ENCODE data around the gene TST. TPM values are rescaled to one million over a fixed set of nuclear protein-coding genes. Genes with fewer than 3 reads are reported as not detected.

Gene TST
- total and polyA plus RNA-seq, 2 donors (not counting 1 experiment from before 2014, with no cell fraction given): 12.7 to 21.6 TPM

DNA sequence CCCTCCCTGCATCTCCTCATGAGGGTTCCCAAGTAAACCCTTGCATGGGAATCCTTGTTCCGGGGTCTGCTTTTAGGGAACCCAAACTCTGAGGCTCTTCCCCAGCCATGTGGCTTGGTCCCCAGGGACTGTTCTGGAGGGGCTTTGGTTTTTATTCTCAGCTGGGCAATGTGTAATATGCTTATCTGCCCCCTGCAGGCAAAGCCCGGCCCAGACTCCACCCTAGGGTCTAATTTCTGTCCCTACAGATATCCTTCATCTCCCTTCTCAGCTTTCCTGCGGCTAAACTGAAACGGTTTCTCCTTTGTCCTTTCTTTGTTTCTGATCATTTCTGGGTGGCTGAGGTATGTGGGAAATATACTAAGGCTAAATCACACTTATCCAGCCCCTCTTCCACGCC, 37.1 kb downstream of the TST start:
- no peaks in the 10 kb centered on the region for H3K27me3 ChIP-seq (ENCODE audit: control insufficient read depth, insufficient read depth, low read length)
- no peak overlapping the region for H2AFZ ChIP-seq (ENCODE audit: low read length)
- no peak overlapping the region for H3K4me3 ChIP-seq (replicated peaks in 1 of 4; ENCODE audit: control extremely low read depth in 1 of 4, insufficient read depth in 1 of 4, low read depth in 3 of 4, low read length in 4 of 4)
- H4K20me1 ChIP-seq (ENCODE audit: control insufficient read depth, extremely low read depth, insufficient read depth, low read length): no peaks in the 10 kb centered on the region
- H3K27ac ChIP-seq (ENCODE audit: insufficient read depth, low read length): no peak overlapping the region
- H3K4me2 ChIP-seq (ENCODE audit: extremely low read depth, insufficient read depth, low read length): no peak overlapping the region
- no peaks in the 10 kb centered on the region for H3K36me3 ChIP-seq (ENCODE audit: control insufficient read depth, insufficient read depth, low read length)
- DNase-seq (ENCODE audit: low read depth in 2 of 2): no peak
- H3K79me2 ChIP-seq (ENCODE audit: control insufficient read depth, insufficient read depth, low read length): no peaks in the 10 kb centered on the region
- TF ChIP-seq EZH2 (IDR thresholded peaks at IDR 0.05; ENCODE audit: low read length, missing control alignments): no peak
- TF ChIP-seq, protein P1, sequence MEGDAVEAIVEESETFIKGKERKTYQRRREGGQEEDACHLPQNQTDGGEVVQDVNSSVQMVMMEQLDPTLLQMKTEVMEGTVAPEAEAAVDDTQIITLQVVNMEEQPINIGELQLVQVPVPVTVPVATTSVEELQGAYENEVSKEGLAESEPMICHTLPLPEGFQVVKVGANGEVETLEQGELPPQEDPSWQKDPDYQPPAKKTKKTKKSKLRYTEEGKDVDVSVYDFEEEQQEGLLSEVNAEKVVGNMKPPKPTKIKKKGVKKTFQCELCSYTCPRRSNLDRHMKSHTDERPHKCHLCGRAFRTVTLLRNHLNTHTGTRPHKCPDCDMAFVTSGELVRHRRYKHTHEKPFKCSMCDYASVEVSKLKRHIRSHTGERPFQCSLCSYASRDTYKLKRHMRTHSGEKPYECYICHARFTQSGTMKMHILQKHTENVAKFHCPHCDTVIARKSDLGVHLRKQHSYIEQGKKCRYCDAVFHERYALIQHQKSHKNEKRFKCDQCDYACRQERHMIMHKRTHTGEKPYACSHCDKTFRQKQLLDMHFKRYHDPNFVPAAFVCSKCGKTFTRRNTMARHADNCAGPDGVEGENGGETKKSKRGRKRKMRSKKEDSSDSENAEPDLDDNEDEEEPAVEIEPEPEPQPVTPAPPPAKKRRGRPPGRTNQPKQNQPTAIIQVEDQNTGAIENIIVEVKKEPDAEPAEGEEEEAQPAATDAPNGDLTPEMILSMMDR (conservative IDR thresholded peaks at IDR 0.05 in 1 of 2, IDR thresholded peaks at IDR 0.05 in 1 of 2; ENCODE audit: low read depth in 1 of 2, low read length in 2 of 2): no peak
- no peaks in the 10 kb centered on the region for H3K9me3 ChIP-seq (ENCODE audit: control insufficient read depth, insufficient read depth, low read depth, low read length)
- H3K4me1 ChIP-seq (ENCODE audit: control insufficient read depth, extremely low read depth, insufficient read depth, low read length): no peaks in the 10 kb centered on the region
- no peak overlapping the region for H3K9ac ChIP-seq (ENCODE audit: insufficient read depth, low read length)

DNA sequence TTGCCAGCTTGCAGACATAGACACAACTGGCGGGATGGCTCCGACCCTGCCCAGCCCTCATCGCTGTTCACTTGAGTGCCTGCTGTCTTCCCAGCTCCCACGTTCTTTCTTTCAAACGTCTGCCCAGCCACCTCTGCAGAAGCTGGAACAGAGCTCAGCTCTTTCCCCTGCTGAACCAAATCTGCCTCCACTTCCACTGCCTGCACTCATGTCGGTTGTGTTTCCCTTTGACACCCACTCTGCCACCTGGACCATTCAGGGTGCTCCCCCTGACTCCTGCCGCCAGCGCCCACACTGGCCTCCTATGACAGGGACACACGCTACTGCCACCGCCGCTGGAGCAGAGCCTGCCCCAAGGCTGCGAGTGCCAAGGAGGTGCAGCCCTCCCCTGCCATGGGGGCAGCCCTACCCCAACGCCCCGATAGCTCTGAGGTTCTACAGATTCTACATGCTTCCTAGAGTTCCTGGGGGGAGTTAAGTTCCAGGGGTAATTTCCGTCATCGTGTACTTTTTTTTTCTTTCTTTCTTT, 37.9 kb downstream of the TST start:
- H3K4me3 ChIP-seq (replicated peaks in 1 of 4; ENCODE audit: control extremely low read depth in 1 of 4, insufficient read depth in 1 of 4, low read depth in 3 of 4, low read length in 4 of 4): no peak overlapping the region
- no peaks in the 10 kb centered on the region for H3K79me2 ChIP-seq (ENCODE audit: control insufficient read depth, insufficient read depth, low read length)
- H4K20me1 ChIP-seq (ENCODE audit: control insufficient read depth, extremely low read depth, insufficient read depth, low read length): no peaks in the 10 kb centered on the region
- H3K9me3 ChIP-seq (ENCODE audit: control insufficient read depth, insufficient read depth, low read depth, low read length): no peaks in the 10 kb centered on the region
- no peak overlapping the region for H3K4me2 ChIP-seq (ENCODE audit: extremely low read depth, insufficient read depth, low read length)
- TF ChIP-seq EZH2 (IDR thresholded peaks at IDR 0.05; ENCODE audit: low read length, missing control alignments): no peak
- TF ChIP-seq, protein P1 (conservative IDR thresholded peaks at IDR 0.05 in 1 of 2, IDR thresholded peaks at IDR 0.05 in 1 of 2; ENCODE audit: low read depth in 1 of 2, low read length in 2 of 2): no peak
- H3K4me1 ChIP-seq (ENCODE audit: control insufficient read depth, extremely low read depth, insufficient read depth, low read length): no peaks in the 10 kb centered on the region
- H3K27me3 ChIP-seq (ENCODE audit: control insufficient read depth, insufficient read depth, low read length): no peaks in the 10 kb centered on the region
- H3K27ac ChIP-seq (ENCODE audit: insufficient read depth, low read length): no peak overlapping the region
- no peak for DNase-seq (ENCODE audit: low read depth in 2 of 2)
- no peak overlapping the region for H3K9ac ChIP-seq (ENCODE audit: insufficient read depth, low read length)
- H3K36me3 ChIP-seq (ENCODE audit: control insufficient read depth, insufficient read depth, low read length): no peaks in the 10 kb centered on the region
- H2AFZ ChIP-seq (ENCODE audit: low read length): no peak overlapping the region

DNA sequence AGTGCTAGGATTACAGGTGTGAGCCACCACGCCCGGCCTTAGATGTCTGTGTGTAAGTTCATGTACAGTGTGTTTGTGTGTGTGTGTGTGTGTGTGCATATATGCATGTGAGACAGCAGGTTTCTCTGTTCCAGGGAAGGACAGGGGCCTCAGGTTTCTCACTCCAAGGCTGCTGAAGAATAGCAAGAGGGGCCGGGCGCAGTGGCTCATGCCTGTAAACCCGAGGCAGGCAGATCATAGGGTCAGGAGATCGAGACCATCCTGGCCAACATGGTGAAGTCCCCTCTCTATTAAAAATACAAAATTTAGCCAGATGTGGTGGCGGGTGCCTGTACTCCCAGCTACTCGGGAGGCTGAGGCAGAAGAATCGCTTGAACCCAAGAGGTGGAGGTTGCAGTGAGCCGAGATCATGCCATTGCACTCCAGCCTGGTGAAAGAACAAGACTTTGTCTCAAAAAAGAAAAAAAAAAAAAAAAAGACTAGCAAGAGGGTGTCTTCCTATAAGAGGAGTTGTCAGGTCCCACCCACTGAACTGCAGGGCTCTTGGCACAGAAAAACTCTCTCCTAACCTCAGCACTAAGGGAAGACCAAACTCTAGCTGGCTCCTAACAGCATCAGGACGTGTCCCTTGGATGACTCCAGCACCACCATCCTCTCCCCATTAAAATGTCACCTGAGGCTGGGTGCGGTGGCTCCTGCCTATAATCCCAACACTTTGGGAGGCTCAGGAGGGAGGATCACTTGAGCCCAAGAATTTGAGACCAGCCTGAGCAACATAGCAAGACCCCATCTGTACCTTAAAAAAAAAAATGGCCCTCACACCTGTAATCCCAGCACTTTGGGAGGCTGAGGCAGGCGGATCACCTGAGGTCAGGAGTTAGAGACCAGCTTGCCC, 40.0 kb downstream of the TST start:
- H3K79me2 ChIP-seq (ENCODE audit: control insufficient read depth, insufficient read depth, low read length): no peaks in the 10 kb centered on the region
- H3K27ac ChIP-seq (ENCODE audit: insufficient read depth, low read length): no peak overlapping the region
- H3K4me1 ChIP-seq (ENCODE audit: control insufficient read depth, extremely low read depth, insufficient read depth, low read length): no peaks in the 10 kb centered on the region
- no peak for TF ChIP-seq EZH2 (IDR thresholded peaks at IDR 0.05; ENCODE audit: low read length, missing control alignments)
- TF ChIP-seq, protein P1 (conservative IDR thresholded peaks at IDR 0.05 in 1 of 2, IDR thresholded peaks at IDR 0.05 in 1 of 2; ENCODE audit: low read depth in 1 of 2, low read length in 2 of 2): no peak
- no peak overlapping the region for H2AFZ ChIP-seq (ENCODE audit: low read length)
- no peaks in the 10 kb centered on the region for H3K9me3 ChIP-seq (ENCODE audit: control insufficient read depth, insufficient read depth, low read depth, low read length)
- H3K36me3 ChIP-seq (ENCODE audit: control insufficient read depth, insufficient read depth, low read length): no peaks in the 10 kb centered on the region
- no peak overlapping the region for H3K4me3 ChIP-seq (replicated peaks in 1 of 4; ENCODE audit: control extremely low read depth in 1 of 4, insufficient read depth in 1 of 4, low read depth in 3 of 4, low read length in 4 of 4)
- no peak overlapping the region for H3K4me2 ChIP-seq (ENCODE audit: extremely low read depth, insufficient read depth, low read length)
- no peaks in the 10 kb centered on the region for H3K27me3 ChIP-seq (ENCODE audit: control insufficient read depth, insufficient read depth, low read length)
- H4K20me1 ChIP-seq (ENCODE audit: control insufficient read depth, extremely low read depth, insufficient read depth, low read length): no peaks in the 10 kb centered on the region
- no peak for DNase-seq (ENCODE audit: low read depth in 2 of 2)
- H3K9ac ChIP-seq (ENCODE audit: insufficient read depth, low read length): no peak overlapping the region

Data from fibroblast of lung (primary cell).